GM12891 (cell line): ENCODE results near the gene GOLGA8B.

Experiments
- DNase-seq: peaks from one replicate; pipeline ENCODE4 v3.0.0; 2011; ENCODE audit warnings: low spot score; ENCODE audit not compliant: insufficient read length
- FAIRE-seq: peaks from 2 replicates; lab custom pipeline; 2011; peaks lifted over from hg19 to GRCh38; lab: Jason Lieb, UNC
- PAX5 ChIP-seq: IDR thresholded peaks from 2 replicates; pipeline ENCODE4 v1.6.1; 2011; ENCODE audit warnings: low read length, moderate library complexity, mild to moderate bottlenecking; ENCODE audit not compliant: insufficient read depth, severe bottlenecking
- POLR2A ChIP-seq: IDR thresholded peaks from 2 replicates; pipeline ENCODE4 v1.6.1; 2011; ENCODE audit warnings: low read depth, low read length, control low read depth
- POLR2AphosphoS5 ChIP-seq: IDR thresholded peaks from 2 replicates; pipeline ENCODE4 v1.6.1; 2011; ENCODE audit warnings: low read depth, low read length, control low read depth
- POU2F2 ChIP-seq: IDR thresholded peaks from 2 replicates; pipeline ENCODE4 v1.6.1; 2011; ENCODE audit warnings: low read depth, mild to moderate bottlenecking, control low read depth, low read length, moderate library complexity
- SPI1 ChIP-seq: IDR thresholded peaks from 2 replicates; pipeline ENCODE4 v1.6.1; 2011; ENCODE audit warnings: low read depth, low read length, control low read depth
- TAF1 ChIP-seq: IDR thresholded peaks from 2 replicates; pipeline ENCODE4 v1.6.1; 2011; ENCODE audit warnings: low read depth, low read length, control low read depth

Gene GOLGA8B

GRCh38 chr15:34616613-34617012 lies 33.2 kb upstream of the GOLGA8B start:
- FAIRE-seq (peak; percentile 64), DNase-seq (no peak)
- TF ChIP-seq POLR2A (no peak), SPI1 (no peak), POLR2AphosphoS5 (no peak), POU2F2 (no peak), PAX5 (no peak), TAF1 (no peak)

DNA sequence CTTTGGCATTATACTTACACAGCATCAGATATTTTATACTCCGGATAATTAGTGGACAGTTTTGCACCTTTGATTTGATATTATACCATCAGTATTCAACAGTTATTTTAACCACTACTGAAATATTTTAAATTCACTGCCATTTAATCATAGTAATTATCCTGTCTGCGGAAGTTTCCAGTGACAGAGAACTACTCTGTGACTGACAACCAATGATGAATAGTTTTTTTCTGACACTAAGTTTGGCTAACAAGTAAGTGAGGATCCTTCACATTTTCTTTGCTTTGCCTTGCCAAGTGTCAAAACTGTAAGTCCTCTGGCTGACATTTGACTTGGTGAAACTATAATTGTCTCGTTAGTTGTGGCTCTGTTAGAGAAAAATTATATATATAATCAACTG lies 30.5 kb upstream of the GOLGA8B start:
- TF ChIP-seq POLR2A (no peak), TAF1 (no peak), POLR2AphosphoS5 (no peak), POU2F2 (no peak), SPI1 (no peak), PAX5 (no peak)
- DNase-seq (no peak), FAIRE-seq (no peak)

DNA sequence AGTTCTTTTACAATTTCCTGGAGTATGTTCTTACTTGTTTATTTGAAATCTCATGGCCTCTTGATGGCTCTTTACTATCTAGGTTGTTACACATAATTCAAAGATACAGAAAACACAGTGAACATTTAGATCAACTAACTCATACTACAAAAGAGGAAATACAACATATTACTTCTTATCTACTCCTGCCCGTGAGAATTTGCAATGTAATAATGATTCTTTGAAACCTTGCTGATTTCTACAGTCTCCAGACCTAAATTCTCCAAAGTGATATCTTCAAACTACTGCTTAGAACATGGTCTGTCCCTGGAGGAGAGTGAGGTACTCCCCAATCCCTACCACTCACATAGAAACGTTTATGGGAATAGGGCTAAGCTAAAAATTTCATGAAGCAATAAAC lies 29.9 kb upstream of the GOLGA8B start:
- DNase-seq (no peak), FAIRE-seq (no peak)
- TF ChIP-seq POLR2A (no peak), POLR2AphosphoS5 (no peak), POU2F2 (no peak), SPI1 (no peak), TAF1 (no peak)

DNA sequence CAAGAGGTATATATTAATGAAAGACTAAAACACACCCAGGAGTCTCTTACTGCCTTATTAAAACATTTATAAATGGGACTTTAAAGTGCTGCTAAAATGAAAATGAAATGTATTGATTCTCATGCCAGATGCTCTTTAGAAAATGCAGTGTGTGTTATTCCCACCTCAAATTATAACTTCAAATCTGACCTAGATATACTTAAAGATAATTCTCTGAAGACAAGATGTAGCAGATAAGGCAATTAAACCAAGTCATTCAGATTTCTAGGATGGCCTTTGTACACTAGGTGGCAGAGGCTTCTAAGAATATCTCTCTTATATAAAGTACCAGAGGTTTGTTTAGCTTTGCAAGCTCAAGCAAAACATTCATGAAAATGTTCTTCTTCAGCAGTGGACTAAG lies 26.9 kb upstream of the GOLGA8B start:
- FAIRE-seq (no peak), DNase-seq (no peak)
- TF ChIP-seq POU2F2 (no peak), POLR2AphosphoS5 (no peak), PAX5 (no peak), SPI1 (no peak), POLR2A (no peak), TAF1 (no peak)

DNA sequence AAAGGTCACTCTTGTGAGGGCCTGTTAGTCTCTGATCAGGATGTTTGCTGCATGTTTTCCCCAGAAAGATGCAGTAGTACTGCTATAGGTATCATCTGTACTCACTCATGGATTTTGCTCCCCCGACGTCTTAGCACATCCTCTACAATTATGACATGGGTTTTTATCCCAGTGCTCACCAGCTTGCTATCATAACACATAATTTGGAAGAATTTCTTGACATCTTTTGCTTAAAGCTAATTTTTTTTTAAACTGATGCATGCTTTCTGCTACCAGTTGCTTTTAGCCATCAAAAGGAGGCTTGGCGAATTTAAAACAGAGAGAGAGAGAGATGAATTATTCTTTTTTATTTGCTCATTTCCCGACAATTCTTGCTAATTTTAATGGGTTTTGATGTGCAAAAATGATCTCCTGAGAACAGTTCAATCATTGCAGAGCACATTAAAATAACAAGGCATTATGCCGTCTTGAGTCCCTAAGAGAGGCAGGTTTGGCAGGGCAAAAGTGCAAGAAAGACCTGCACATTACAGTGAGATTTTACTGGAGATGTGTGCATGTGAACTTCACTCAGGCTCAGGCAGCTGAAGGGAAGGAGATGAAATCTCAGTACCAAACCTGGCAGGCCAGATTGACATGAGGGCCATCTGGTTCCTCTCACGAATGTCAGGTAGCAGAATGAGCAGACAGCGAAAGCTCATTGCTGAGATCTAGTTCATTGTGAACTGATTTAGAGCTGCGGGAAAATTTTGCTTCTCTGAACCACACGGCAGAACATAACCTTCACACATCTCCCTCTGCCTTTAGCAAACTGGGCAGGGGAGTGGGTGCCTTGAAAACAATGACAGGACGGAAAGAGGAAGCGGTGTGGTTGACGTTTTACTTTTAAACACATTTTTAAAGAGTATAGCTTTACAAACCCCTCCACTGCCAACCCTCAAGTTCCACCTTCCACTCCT lies 25.9 kb upstream of the GOLGA8B start:
- FAIRE-seq (peak; percentile 95), DNase-seq (no peak)
- TF ChIP-seq SPI1: peak; percentile 85
- TF ChIP-seq POU2F2: no peak

DNA sequence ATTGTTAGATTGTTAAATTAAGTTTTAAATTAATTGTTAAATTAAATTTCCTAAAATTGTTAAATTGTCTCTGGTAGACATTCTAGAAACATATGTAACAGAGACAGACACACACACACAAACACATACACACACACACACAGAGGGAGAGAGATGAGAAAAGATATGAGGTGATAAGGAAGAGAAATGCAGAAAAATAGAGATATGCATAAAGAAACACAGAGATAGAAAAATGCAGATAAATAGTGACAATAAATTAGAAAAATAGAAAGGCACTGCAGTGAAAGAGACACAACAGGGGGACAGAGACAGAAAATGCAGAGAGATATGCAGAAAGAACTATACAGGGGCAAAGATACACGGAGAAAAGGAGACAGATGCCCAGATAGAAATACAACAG lies 25.1 kb upstream of the GOLGA8B start:
- DNase-seq: no peak
- FAIRE-seq: no peak
- TF ChIP-seq SPI1 (no peak), POU2F2 (no peak), POLR2A (no peak), POLR2AphosphoS5 (no peak), PAX5 (no peak), TAF1 (no peak)

DNA sequence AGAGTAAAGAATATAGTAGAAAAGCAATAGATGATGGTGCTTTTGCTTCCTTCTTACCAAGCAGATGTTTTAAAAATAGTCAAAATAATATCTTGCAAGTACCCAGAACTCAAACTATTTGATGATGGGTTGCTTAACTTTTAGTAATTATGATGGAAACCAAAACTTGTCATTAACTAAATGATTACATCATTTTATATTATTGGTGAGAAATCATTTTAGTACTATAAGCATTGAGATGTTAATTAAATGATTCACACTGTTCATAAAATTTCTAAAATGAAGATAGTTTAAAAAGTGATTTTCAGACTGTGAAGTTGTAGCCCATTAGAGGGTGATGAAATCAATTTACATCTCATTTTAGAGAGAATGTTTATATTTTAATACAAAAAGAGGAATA lies 24.4 kb upstream of the GOLGA8B start:
- FAIRE-seq (no peak), DNase-seq (no peak)
- no peak for TF ChIP-seq SPI1
- no peak for TF ChIP-seq POLR2AphosphoS5
- TF ChIP-seq POU2F2: no peak
- no peak for TF ChIP-seq PAX5

DNA sequence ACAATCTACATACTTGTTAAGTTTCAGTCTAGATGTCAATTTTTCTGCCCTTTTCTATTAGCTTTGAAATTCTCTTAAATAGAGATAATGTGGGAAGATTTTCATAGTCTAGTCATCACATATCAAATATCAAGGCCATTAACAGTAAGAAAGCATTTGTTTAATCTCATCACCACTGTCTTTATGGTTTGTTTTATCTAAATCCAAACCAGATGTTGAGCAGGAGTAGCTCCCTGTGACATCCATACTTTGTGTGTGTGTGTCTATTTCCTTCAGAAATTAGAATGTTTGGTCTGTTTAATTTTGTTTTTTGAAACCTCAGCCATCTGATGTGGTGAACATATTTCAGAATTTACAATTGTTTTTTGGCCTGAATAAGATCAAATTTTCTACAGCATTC lies 23.1 kb upstream of the GOLGA8B start:
- DNase-seq: no peak
- no peak for FAIRE-seq
- TF ChIP-seq POU2F2: no peak
- TF ChIP-seq POLR2A: no peak
- TF ChIP-seq PAX5: no peak
- no peak for TF ChIP-seq TAF1
- TF ChIP-seq POLR2AphosphoS5: no peak
- no peak for TF ChIP-seq SPI1

GRCh38 chr15:34606131-34606530 lies 22.7 kb upstream of the GOLGA8B start:
- no peak for DNase-seq
- TF ChIP-seq POLR2AphosphoS5: no peak
- no peak for TF ChIP-seq SPI1
- no peak for TF ChIP-seq PAX5
- no peak for TF ChIP-seq TAF1
- TF ChIP-seq POU2F2: no peak
- TF ChIP-seq POLR2A: no peak
- no peak for FAIRE-seq

DNA sequence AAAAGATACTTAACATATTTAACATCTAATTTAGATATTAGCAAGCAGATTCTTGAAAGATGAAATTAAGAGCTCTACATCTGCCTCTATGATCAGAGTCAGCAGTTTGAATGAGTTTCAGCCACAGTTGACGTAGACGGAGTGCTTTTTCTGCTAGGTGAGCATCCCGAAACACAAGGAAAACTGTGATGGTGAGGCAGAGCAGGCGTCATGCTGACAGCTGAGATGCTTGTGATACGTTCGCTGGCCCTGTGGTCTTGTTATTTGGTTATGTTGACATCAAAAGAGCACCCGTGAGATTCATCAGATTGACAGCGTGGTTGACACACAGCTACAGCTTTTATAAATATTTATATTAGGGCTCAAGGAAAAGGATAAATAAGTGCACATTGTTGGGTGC lies 19.6 kb upstream of the GOLGA8B start:
- FAIRE-seq (no peak), DNase-seq (no peak)
- TF ChIP-seq SPI1 (no peak), TAF1 (no peak), PAX5 (no peak), POU2F2 (no peak), POLR2AphosphoS5 (no peak), POLR2A (no peak)

DNA sequence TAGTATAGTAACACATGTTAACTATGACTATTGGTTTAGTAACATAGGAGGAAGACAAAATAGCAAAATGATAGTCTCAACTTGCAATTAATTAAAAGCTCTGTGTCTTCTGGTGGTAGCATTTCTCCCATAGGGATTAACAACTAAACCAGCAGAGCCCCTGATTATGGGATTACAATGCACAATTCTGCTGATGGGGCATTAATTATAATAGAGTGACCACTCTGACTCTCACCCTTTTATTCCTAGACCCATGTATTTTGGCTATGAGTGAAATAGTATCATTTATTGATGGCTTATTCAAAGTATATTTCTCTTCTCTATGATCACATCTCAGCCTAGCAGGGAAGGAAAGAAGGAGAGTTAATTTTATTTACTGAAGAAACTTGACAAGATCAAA lies 17.5 kb upstream of the GOLGA8B start:
- FAIRE-seq (no peak), DNase-seq (no peak)
- TF ChIP-seq TAF1: no peak
- TF ChIP-seq POU2F2: no peak
- no peak for TF ChIP-seq SPI1
- TF ChIP-seq POLR2AphosphoS5: no peak
- no peak for TF ChIP-seq POLR2A
- no peak for TF ChIP-seq PAX5
